Left ventricle myocardium inferior (tissue), 1 donor: ENCODE data around the gene MYOF. TPM values are rescaled to one million over a fixed set of nuclear protein-coding genes. Genes with fewer than 3 reads are reported as not detected.

ENCODE experiments used
- DNase-seq: peaks from one replicate; pipeline ENCODE4 v3.0.0-alpha.2; 2020
- H3K27ac ChIP-seq: fragments of 200-600 bp; replicated peaks from 2 replicates; pipeline ENCODE4 v1.8.0; 2021
- H3K27me3 ChIP-seq: fragments of 200-600 bp; 2 replicates; pipeline ENCODE4 v1.8.0; 2021; ENCODE audit warnings: low read depth
- H3K36me3 ChIP-seq: fragments of 200-600 bp; 2 replicates; pipeline ENCODE4 v1.8.0; 2021
- H3K4me1 ChIP-seq: fragments of 200-600 bp; 2 replicates; pipeline ENCODE4 v1.8.0; 2021
- H3K4me3 ChIP-seq: fragments of 200-600 bp; 2 replicates; pipeline ENCODE4 v1.8.0; 2021; ENCODE audit warnings: mild to moderate bottlenecking, moderate library complexity
- H3K9me3 ChIP-seq: fragments of 200-600 bp; replicated peaks from 2 replicates; pipeline ENCODE4 v1.8.0; 2021
- CTCF ChIP-seq: fragments of 200-600 bp; IDR thresholded peaks from 2 replicates; pipeline ENCODE4 v1.8.0; 2021; ENCODE audit warnings: antibody characterized with exemption, mild to moderate bottlenecking, borderline replicate concordance
- intact Hi-C: fragments of 100-400 bp; cut with micrococcal nuclease; formaldehyde crosslinking; loops from one replicate; pipeline ENCODE4 v1.11.0; 2022
- total RNA-seq: library from RNA; stranded (reverse); fragmentation: NEBNext Ultra II Directional; extraction: Animal tissue kit (Norgen Biotek cat#: 25700); gene quantifications from one replicate; pipeline ENCODE4 v1.2.1, GENCODE V29; 2021
- donor health status: DM: no; HTN: yes; CAD: no; lungs with severe emphysema.

The MYOF gene
- total RNA-seq, 1 donor from 2014 or later: 43.6 TPM

DNA sequence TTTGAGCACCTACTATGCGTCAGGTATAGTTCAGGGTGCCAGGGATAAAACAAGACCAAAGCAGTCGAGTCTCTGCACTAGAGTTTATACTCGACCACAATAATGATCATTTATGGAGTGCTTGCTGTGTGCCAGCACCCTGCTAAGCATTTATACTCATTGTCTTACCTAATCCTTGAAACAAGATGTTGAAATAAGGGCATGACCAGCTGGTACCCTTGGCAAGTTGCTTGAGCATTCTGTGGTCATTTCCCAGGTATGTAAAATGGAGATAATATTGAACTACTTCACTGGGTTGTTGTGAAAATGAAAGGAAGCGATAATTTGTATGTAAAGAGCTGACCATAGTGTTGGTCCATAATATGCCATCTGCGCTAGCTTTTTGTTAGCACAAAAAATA, 223.0 kb downstream of the MYOF start:
- Histone ChIP-seq H3K9me3 (no peaks in the 10 kb centered on the region), H3K4me3 (no peak overlapping the region), H3K27ac (no peak overlapping the region), H3K4me1 (no peaks in the 10 kb centered on the region), H3K27me3 (no peaks in the 10 kb centered on the region), H3K36me3 (no peaks in the 10 kb centered on the region)
- intact Hi-C loops: no loop called here
- TF ChIP-seq CTCF: no peak
- no peak for DNase-seq

Other genes starting within 250 kb of the MYOF start
- gene CEP55, start 14.3 kb upstream of the MYOF start, total RNA-seq: 0.66 TPM
- gene FFAR4, start 84.3 kb upstream of the MYOF start, total RNA-seq: 0.08 TPM
- 1.1 TPM for gene RBP4, start 118.9 kb upstream of the MYOF start, total RNA-seq
- not detected for gene PDE6C, start 130.2 kb upstream of the MYOF start, total RNA-seq
- 14.4 TPM for gene FRA10AC1, start 220.3 kb upstream of the MYOF start, total RNA-seq